AG09319 (cell line): ENCODE measurements around the gene CCDC7.
"Not testable (repeated sequence)": the region's sequence is repeated elsewhere in the genome, so short reads cannot be mapped to it uniquely, and the experiment has no call there.

Experiments used
- DNase-seq: peaks from one replicate; pipeline ENCODE4 v3.0.0-alpha.2; 2010; ENCODE audit warnings: low read depth; ENCODE audit errors: extremely low read depth
- CTCF ChIP-seq: IDR thresholded peaks from 2 replicates; pipeline ENCODE4 v1.5.1; 2011; ENCODE audit warnings: low read depth, mild to moderate bottlenecking, inconsistent platforms, low read length, moderate library complexity

CCDC7 gene

GRCh38 chr10:32454148-32454547, 8.2 kb downstream of the CCDC7 start:
- TF ChIP-seq CTCF: no peak
- DNase-seq: peak; percentile 4

GRCh38 chr10:32459051-32459698, 13.2 kb downstream of the CCDC7 start:
- TF ChIP-seq CTCF: no peak
- DNase-seq: no peak

- no peak for DNase-seq
- no peak for TF ChIP-seq CTCF
These were observed 15.3 kb downstream of the CCDC7 start for GRCh38 chr10:32461203-32461602.

GRCh38 chr10:32471232-32471631, 25.3 kb downstream of the CCDC7 start:
- no peak for DNase-seq
- TF ChIP-seq CTCF: no peak

- no peak for TF ChIP-seq CTCF
- DNase-seq: no peak
These were observed 31.6 kb downstream of the CCDC7 start for GRCh38 chr10:32477499-32477898.

GRCh38 chr10:32481606-32482005, 35.7 kb downstream of the CCDC7 start:
- DNase-seq: no peak
- TF ChIP-seq CTCF: no peak

GRCh38 chr10:32483019-32483502, 37.1 kb downstream of the CCDC7 start:
- not testable (repeated sequence) for DNase-seq

GRCh38 chr10:32488038-32488437, 42.1 kb downstream of the CCDC7 start:
- DNase-seq: not testable (repeated sequence)
